ENCODE measurements around the gene TGIF1. TPM values are rescaled to one million over a fixed set of nuclear protein-coding genes. Genes with fewer than 3 reads are reported as not detected.

Gene TGIF1
- total and polyA plus RNA-seq, 5 donors from 2014 or later = 37.3 to 86.8 (median 43.5) TPM

DNA sequence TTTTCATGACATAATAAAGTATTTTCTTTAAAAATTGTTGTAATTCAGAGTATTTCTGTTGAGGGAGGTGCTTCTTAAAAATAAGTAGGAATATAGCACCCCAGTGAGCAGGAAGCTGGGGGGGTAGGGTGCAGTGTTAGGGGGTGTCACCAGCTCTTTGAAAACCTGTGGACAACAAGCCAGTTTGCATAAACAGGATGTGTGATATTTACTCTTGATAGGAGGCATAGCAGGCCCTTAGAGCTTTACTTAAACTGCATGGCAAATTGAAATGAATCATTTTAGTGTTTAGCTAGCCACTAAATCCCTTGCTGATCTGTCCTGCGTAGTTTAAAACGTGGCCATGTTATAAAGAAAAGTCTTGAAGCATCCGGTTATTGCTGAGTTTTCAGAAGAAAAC lies 8.4 kb downstream of the TGIF1 start:
- Histone ChIP-seq H3K4me1 (ENCODE audit: control insufficient read depth, insufficient read depth, low read length, poor library complexity, severe bottlenecking) (peaks cover 31% of the 10 kb centered on the region), H3K36me3 (ENCODE audit: control insufficient read depth, insufficient read depth, low read length) (peaks cover 2% of the 10 kb centered on the region), H3K9me3 (ENCODE audit: control insufficient read depth in 2 of 2, low read length in 2 of 2) (peaks cover 9 to 10% of the 10 kb centered on the region in 2 experiments), H3K27me3 (ENCODE audit: control insufficient read depth, insufficient read depth, low read length) (no peaks in the 10 kb centered on the region), H3K4me3 (ENCODE audit: low read depth, low read length) (peak overlapping the region; percentile 58), H3K27ac (ENCODE audit: insufficient read depth, low read length, poor library complexity, severe bottlenecking) (peak overlapping the region; percentile 75)
- Mint-ChIP-seq H3K4me1 (peaks cover 32 to 70% (median 51%) of the 10 kb centered on the region in 4 donors), H3K27me3 (peaks cover 20% of the 10 kb centered on the region), H3K4me3 (peak overlapping the region; percentile 54 to 83 (median 78)), H3K36me3 (peaks cover 37% of the 10 kb centered on the region), H3K9me3 (peaks cover 0 to 11% (median 4%) of the 10 kb centered on the region in 7 donors), H3K27ac (peak overlapping the region; percentile 89 to 99 (median 97))
- ATAC-seq (ENCODE audit: low read depth in 2 of 2) = peak; percentile 67 to 80
- peak in 2 of 3 donors; percentile 46 to 59 for DNase-seq

DNA sequence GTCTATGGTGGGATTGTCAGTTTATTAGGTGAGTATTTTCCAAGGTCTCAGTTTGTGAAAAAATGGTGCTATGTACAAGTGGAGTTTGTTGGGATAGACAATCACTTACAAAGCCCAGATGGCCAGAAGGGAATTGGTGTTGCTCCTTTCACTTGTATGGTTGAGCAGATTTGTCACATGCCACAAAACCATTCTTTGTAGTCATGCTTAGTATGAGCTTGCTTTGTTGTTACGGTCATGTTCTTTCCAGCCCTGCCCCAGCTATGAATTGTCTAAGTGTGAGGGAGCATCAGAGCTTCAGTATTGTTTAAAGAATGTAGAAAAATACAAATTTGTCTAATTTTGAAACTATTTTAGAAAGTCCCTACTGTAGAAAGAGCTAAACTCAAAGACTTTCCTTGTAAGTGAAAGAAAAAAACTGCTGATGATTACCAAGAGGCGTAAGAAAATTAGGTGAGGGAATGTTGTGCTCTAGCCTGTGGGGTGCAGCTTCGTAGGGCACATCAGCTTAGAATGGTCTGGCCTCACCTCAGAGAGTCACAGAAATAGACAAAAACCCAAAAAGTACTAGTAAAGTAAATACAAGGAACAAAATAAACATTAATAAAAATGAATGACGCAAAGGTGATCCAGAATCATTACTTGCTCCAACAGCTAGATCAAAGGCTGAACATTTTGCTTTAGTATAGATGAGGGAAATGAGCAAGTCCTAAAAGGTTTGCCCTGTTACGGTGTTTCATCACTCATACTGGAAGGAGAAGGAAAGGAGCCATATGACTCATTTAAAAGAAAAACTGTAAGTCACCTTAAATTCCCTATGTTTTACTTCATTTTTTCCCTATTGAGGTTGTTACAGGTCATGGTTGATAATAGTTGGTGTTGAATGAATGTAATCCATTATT lies 9.2 kb downstream of the TGIF1 start:
- ATAC-seq (ENCODE audit: low read depth in 2 of 2) = peak; percentile 25 to 48
- no peaks in the 10 kb centered on the region for H3K27me3 ChIP-seq (ENCODE audit: control insufficient read depth, insufficient read depth, low read length)
- peaks cover 16% of the 10 kb centered on the region for H3K27me3 Mint-ChIP-seq
- peak overlapping the region; percentile 89 to 99 (median 97) for H3K27ac Mint-ChIP-seq
- peaks cover 2% of the 10 kb centered on the region for H3K36me3 ChIP-seq (ENCODE audit: control insufficient read depth, insufficient read depth, low read length)
- H3K4me1 ChIP-seq (ENCODE audit: control insufficient read depth, insufficient read depth, low read length, poor library complexity, severe bottlenecking) = peaks cover 23% of the 10 kb centered on the region
- no peak for DNase-seq
- peaks cover 9 to 10% of the 10 kb centered on the region in 2 experiments for H3K9me3 ChIP-seq (ENCODE audit: control insufficient read depth in 2 of 2, low read length in 2 of 2)
- H3K4me3 Mint-ChIP-seq = peak overlapping the region; percentile 54 to 83 (median 78)
- H3K27ac ChIP-seq (ENCODE audit: insufficient read depth, low read length, poor library complexity, severe bottlenecking) = peak overlapping the region; percentile 75
- H3K4me3 ChIP-seq (ENCODE audit: low read depth, low read length) = peak overlapping the region; percentile 58
- H3K9me3 Mint-ChIP-seq = peaks cover 0 to 11% (median 4%) of the 10 kb centered on the region in 7 donors
- peaks cover 37% of the 10 kb centered on the region for H3K36me3 Mint-ChIP-seq
- peaks cover 29 to 62% (median 49%) of the 10 kb centered on the region in 4 donors for H3K4me1 Mint-ChIP-seq

DNA sequence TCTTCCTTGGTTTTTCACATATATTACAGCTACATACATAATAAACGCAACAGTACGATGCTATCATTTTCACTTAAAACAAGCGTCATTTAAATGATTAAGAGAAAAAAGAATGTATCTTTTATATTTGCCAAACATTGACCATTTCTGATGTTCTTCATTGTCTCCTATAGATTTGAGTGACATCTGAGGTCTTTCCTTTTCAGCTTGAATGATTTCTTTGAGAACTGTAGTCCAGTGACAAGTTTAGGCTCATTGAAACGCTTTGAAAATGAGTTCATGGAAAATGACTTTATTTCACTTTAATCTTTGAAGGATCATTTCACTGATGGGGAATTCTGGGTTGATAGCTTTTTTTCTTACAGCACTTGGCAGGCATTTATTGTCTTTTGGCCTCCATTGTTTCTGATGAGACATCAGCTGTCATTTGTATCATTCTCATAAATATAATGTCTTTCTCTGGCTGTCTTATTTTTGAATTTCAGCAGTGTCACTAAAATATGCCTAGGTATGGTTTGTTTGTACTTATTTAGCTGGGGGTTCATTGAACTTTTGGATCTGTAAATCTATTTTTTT lies 10.9 kb downstream of the TGIF1 start:
- Mint-ChIP-seq H3K4me1 (peaks cover 21 to 48% (median 36%) of the 10 kb centered on the region in 4 donors), H3K4me3 (peak overlapping the region in 1 of 4 donors; percentile 28), H3K9me3 (peaks cover 0 to 11% (median 4%) of the 10 kb centered on the region in 7 donors), H3K27ac (peak overlapping the region in 2 of 3 donors; percentile 46 to 90), H3K36me3 (peaks cover 37% of the 10 kb centered on the region), H3K27me3 (peaks cover 9% of the 10 kb centered on the region)
- DNase-seq = no peak
- Histone ChIP-seq H3K36me3 (ENCODE audit: control insufficient read depth, insufficient read depth, low read length) (peaks cover 2% of the 10 kb centered on the region), H3K4me1 (ENCODE audit: control insufficient read depth, insufficient read depth, low read length, poor library complexity, severe bottlenecking) (peaks cover 17% of the 10 kb centered on the region), H3K27me3 (ENCODE audit: control insufficient read depth, insufficient read depth, low read length) (no peaks in the 10 kb centered on the region), H3K9me3 (ENCODE audit: control insufficient read depth in 2 of 2, low read length in 2 of 2) (peaks cover 9 to 10% of the 10 kb centered on the region in 2 experiments), H3K4me3 (ENCODE audit: low read depth, low read length) (no peak overlapping the region), H3K27ac (ENCODE audit: insufficient read depth, low read length, poor library complexity, severe bottlenecking) (no peak overlapping the region)
- ATAC-seq (ENCODE audit: low read depth in 2 of 2) = no peak

DNA sequence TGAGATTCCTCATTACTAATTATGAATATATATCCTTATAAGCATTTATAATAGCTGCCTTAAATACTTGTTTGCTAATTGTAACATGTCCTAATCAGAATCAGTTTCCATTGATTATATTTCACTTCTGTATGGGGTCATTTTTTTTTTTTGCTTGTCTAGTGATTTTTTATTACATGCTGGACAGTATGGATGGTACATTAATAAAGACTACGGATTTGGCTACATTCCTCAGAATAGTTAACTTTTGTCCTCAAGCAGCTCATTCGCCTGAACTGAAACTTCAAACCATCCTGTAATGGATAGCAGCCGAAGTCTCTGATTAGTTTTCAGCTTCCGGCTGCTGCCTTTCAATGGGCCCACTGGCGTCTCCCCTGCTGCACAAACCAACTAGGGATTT lies 11.7 kb downstream of the TGIF1 start:
- Mint-ChIP-seq H3K27me3 (peaks cover 10% of the 10 kb centered on the region), H3K27ac (peak overlapping the region in 1 of 3 donors; percentile 40), H3K36me3 (peaks cover 36% of the 10 kb centered on the region), H3K4me1 (peaks cover 21 to 48% (median 34%) of the 10 kb centered on the region in 4 donors), H3K4me3 (peak overlapping the region in 1 of 4 donors; percentile 72), H3K9me3 (peaks cover 0 to 11% (median 4%) of the 10 kb centered on the region in 7 donors)
- no peak overlapping the region for H3K4me3 ChIP-seq (ENCODE audit: low read depth, low read length)
- H3K9me3 ChIP-seq (ENCODE audit: control insufficient read depth in 2 of 2, low read length in 2 of 2) = peaks cover 9 to 10% of the 10 kb centered on the region in 2 experiments
- H3K27me3 ChIP-seq (ENCODE audit: control insufficient read depth, insufficient read depth, low read length) = no peaks in the 10 kb centered on the region
- H3K27ac ChIP-seq (ENCODE audit: insufficient read depth, low read length, poor library complexity, severe bottlenecking) = no peak overlapping the region
- no peak for ATAC-seq (ENCODE audit: low read depth in 2 of 2)
- no peaks in the 10 kb centered on the region for H3K36me3 ChIP-seq (ENCODE audit: control insufficient read depth, insufficient read depth, low read length)
- peaks cover 25% of the 10 kb centered on the region for H3K4me1 ChIP-seq (ENCODE audit: control insufficient read depth, insufficient read depth, low read length, poor library complexity, severe bottlenecking)
- no peak for DNase-seq

DNA sequence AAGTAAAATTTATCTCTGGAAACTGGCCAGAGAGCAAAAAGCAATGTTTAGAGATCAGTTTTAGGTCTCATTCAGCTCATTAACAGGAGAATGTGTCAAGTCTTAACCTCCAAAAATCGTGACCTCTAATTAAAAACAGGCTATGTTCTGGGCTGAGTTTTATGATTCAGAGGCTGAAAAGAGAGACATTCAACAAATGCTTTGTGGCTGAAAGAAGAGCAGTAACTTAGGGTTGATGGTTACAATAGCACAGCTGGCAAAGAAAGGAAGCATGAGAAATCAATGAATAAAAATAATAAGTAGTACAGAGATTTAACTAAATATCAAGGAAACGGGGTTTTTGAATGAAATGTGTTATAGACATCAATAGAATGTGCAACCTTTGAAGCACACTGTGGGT lies 13.1 kb downstream of the TGIF1 start:
- Histone ChIP-seq H3K4me1 (ENCODE audit: control insufficient read depth, insufficient read depth, low read length, poor library complexity, severe bottlenecking) (peaks cover 28% of the 10 kb centered on the region), H3K4me3 (ENCODE audit: low read depth, low read length) (no peak overlapping the region), H3K9me3 (ENCODE audit: control insufficient read depth in 2 of 2, low read length in 2 of 2) (peaks cover 9 to 10% of the 10 kb centered on the region in 2 experiments), H3K36me3 (ENCODE audit: control insufficient read depth, insufficient read depth, low read length) (no peaks in the 10 kb centered on the region), H3K27ac (ENCODE audit: insufficient read depth, low read length, poor library complexity, severe bottlenecking) (no peak overlapping the region), H3K27me3 (ENCODE audit: control insufficient read depth, insufficient read depth, low read length) (no peaks in the 10 kb centered on the region)
- ATAC-seq (ENCODE audit: low read depth in 2 of 2) (no peak), DNase-seq (no peak)
- Mint-ChIP-seq H3K36me3 (peaks cover 23% of the 10 kb centered on the region), H3K27ac (no peak overlapping the region), H3K27me3 (peaks cover 15% of the 10 kb centered on the region), H3K9me3 (peaks cover 0 to 11% (median 4%) of the 10 kb centered on the region in 7 donors), H3K4me1 (peaks cover 21 to 43% (median 28%) of the 10 kb centered on the region in 4 donors), H3K4me3 (no peak overlapping the region)

DNA sequence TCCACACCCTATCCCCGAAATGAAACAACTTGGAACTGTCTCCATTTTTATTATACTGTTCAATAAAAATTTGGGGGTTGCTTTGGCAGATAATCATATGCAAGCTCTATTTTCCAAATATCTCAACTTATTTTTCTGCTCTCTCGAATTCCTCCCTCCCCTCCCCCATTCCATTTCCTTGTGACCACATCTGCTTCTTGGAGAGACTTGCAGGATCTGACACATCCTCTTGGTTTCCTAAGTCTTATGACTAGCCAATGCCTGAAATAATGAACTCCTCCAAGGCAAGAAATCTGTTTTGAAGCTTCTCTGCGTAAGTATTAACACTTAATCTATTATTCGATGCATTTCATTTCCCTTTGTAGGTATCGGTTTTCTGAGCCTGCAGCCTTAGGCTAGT lies 16.1 kb downstream of the TGIF1 start:
- Histone ChIP-seq H3K9me3 (ENCODE audit: control insufficient read depth in 2 of 2, low read length in 2 of 2) (peaks cover 8 to 9% of the 10 kb centered on the region in 2 experiments), H3K4me3 (ENCODE audit: low read depth, low read length) (no peak overlapping the region), H3K4me1 (ENCODE audit: control insufficient read depth, insufficient read depth, low read length, poor library complexity, severe bottlenecking) (peaks cover 13% of the 10 kb centered on the region), H3K36me3 (ENCODE audit: control insufficient read depth, insufficient read depth, low read length) (no peaks in the 10 kb centered on the region), H3K27me3 (ENCODE audit: control insufficient read depth, insufficient read depth, low read length) (no peaks in the 10 kb centered on the region), H3K27ac (ENCODE audit: insufficient read depth, low read length, poor library complexity, severe bottlenecking) (no peak overlapping the region)
- no peak for ATAC-seq (ENCODE audit: low read depth in 2 of 2)
- DNase-seq = no peak
- Mint-ChIP-seq H3K4me3 (peak overlapping the region in 2 of 4 donors; percentile 3 to 36), H3K4me1 (peaks cover 5 to 23% (median 13%) of the 10 kb centered on the region in 4 donors), H3K27me3 (peaks cover 14% of the 10 kb centered on the region), H3K9me3 (peaks cover 0 to 9% (median 3%) of the 10 kb centered on the region in 7 donors), H3K36me3 (peaks cover 7% of the 10 kb centered on the region), H3K27ac (peak overlapping the region; percentile 37 to 92 (median 87))

DNA sequence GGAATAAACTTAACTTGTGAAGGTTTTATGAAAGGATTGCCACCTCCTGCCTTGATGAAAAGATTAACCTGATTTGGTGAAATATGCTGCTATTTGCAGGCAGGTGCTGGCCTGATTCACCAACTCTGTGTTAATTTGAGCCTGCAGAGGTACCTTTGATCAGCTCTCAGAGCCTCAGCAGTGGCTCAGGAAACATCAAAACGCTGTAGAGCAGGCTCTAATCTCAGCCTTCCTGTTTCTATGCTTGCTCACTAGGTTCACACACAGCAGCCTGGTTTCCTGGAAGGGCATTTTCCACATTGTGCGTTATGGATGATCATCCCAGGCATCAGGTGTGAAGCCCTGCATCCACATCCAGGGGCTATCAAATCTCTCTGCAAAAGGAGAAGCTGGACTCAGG lies 16.9 kb downstream of the TGIF1 start:
- H3K36me3 Mint-ChIP-seq = peaks cover 4% of the 10 kb centered on the region
- H3K4me3 ChIP-seq (ENCODE audit: low read depth, low read length) = peak overlapping the region; percentile 35
- peak overlapping the region in 3 of 4 donors; percentile 39 to 64 (median 62) for H3K4me3 Mint-ChIP-seq
- peak in 2 of 3 donors; percentile 37 to 40 for DNase-seq
- no peaks in the 10 kb centered on the region for H3K36me3 ChIP-seq (ENCODE audit: control insufficient read depth, insufficient read depth, low read length)
- no peak overlapping the region for H3K27ac ChIP-seq (ENCODE audit: insufficient read depth, low read length, poor library complexity, severe bottlenecking)
- peaks cover 14% of the 10 kb centered on the region for H3K27me3 Mint-ChIP-seq
- H3K4me1 Mint-ChIP-seq = peaks cover 5 to 23% (median 13%) of the 10 kb centered on the region in 4 donors
- no peaks in the 10 kb centered on the region for H3K27me3 ChIP-seq (ENCODE audit: control insufficient read depth, insufficient read depth, low read length)
- peaks cover under 1 to 3% of the 10 kb centered on the region in 2 experiments for H3K9me3 ChIP-seq (ENCODE audit: control insufficient read depth in 2 of 2, low read length in 2 of 2)
- peak overlapping the region; percentile 37 to 92 (median 87) for H3K27ac Mint-ChIP-seq
- H3K9me3 Mint-ChIP-seq = peaks cover 0 to 7% (median 3%) of the 10 kb centered on the region in 7 donors
- H3K4me1 ChIP-seq (ENCODE audit: control insufficient read depth, insufficient read depth, low read length, poor library complexity, severe bottlenecking) = peaks cover 13% of the 10 kb centered on the region
- ATAC-seq (ENCODE audit: low read depth in 2 of 2) = peak; percentile 92 to 96
